NCI-H510A treated with DMSO at 0.1 percent for 48 hours (cell line): Measurements from ENCODE around the gene PCGF1.

Experiments
- DNase-seq: peaks from one replicate; lab custom pipeline; 2025; lab: John Stamatoyannopoulos, UW

Gene PCGF1

DNA sequence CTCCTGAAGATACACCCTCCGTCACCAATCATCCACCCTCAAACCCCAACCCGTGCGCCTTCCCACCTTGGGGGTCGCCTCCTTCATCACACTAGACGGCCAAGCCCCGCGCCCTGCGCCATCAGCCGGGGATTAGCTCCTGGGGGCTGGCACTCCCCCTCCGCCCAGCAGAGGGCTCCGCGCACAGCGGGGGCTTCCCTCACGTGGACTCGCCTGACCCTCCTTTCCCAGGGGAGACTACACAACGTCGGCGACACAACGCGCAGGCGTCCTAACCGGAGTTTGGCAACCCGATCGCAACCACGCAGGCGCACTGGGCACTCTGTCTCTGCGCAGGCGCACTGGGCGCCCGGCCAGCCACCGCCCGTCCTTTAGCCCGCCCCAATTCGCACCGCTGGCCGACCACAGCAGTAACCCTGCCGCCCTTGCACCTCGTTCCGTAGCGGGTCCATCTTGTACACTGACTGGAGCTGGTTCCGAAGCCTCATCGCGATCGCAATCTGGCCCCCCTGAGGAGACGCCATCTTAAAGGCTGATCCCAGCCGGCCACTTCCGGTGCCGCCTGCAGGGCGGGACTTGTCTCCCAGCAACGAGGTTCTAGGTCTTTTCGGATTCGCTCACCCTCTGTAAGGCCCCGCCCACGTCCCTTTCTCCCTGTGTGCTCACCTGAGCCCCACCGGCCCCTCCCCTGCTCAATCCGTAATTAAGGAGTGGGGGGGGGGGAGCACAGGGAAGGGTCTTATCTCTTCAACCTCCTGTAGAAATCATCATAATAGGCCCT, at the start of gene PCGF1:
PCGF1 (minus strand) TSS at position 551 of the 781 bp plus-strand sequence; CDS start at position 524, 27 bp downstream.
- DNase-seq, result peak; percentile 96

DNA sequence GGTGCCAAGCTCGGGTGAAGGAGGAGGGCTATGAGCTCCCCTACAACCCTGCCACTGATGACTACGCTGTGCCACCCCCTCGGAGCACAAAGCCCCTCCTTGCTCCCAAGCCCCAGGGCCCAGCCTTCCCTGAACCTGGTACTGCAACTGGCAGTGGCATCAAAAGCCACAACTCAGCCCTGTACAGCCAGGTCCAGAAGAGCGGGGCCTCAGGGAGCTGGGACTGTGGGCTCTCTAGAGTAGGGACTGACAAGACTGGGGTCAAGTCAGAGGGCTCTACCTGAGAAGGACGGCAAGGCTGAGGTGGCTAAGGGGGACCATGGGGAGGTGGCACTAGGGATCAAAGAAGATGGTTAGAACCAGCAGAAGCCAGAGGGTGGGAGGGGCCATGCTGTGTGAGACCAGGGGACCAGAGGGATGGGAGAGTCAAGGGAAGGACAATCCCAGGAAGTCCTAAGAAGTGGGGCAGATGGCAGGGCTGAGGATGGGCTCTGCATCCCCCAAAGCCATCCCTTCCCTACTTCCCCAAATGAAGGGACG, 49.4 kb upstream of the PCGF1 start:
- no peak for DNase-seq

DNA sequence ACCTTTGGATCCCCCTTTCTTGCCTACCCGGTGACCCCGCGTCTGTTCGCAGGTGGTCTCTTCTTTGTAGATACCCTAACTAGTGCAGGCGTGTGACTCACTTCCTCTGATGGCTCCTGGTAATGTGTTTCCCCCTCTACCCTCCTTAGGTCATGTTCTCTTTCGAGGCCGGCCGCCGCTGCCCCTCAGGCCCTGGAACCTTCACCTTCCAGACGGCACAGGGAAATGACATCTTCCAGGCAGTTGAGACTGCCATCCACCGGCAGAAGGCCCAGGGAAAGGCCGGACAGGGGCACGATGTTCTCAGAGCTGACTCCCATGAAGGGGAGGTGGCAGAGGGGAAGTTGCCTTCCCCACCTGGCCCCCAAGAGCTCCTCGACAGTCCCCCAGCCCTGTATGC, 48.7 kb upstream of the PCGF1 start:
- no peak for DNase-seq

DNA sequence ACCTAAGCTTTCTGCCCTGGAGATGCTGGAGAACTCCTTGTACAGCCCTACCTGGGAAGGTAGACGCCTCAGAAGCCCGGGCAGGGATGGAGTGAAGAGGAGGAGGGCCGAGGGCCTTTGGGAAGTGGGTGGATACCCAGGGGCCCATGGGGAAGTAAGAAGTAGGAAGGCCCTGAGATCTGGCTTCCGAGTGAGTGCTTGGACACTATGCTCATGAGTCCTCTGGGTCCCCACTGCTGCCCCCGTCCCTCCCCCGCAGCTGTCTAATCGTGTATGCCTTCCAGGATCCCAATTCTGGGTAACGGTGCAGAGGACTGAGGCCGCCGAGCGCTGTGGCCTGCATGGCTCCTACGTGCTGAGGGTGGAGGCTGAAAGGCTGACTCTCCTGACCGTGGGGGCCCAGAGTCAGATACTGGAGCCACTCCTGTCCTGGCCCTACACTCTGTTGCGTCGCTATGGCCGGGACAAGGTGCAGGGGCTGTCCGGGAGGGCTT, 48.2 kb upstream of the PCGF1 start:
- DNase-seq, result no peak

DNA sequence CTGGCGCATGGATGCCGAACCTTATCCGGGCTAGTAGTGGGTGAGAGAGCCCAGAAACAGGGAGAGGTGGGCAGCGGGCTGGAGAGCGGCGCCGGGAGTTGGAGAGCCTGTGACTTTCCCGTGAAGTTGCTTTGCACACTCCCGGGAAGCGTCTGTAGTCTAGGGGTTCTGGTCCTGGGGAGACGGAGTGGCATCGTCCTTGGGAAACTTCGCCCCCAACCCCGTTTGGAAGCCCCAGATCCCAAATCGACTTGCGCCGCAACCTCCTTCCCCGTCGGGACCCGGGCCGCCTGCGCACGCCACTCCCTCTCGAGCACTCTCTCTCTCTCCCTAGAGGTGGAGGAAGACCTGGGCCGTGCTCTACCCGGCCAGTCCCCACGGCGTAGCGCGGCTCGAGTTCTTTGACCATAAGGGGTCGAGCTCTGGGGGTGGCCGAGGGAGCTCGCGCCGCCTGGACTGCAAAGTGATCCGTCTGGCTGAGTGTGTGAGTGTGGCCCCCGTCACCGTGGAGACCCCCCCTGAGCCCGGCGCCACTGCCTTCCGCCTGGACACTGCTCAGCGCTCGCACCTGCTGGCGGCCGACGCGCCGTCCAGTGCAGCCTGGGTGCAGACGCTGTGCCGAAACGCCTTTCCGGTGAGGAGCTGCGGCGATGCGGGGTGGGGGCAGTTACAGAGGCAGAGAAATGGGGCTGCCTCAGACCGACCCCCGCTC, 47.5 kb upstream of the PCGF1 start:
- peak; percentile 72 for DNase-seq

DNA sequence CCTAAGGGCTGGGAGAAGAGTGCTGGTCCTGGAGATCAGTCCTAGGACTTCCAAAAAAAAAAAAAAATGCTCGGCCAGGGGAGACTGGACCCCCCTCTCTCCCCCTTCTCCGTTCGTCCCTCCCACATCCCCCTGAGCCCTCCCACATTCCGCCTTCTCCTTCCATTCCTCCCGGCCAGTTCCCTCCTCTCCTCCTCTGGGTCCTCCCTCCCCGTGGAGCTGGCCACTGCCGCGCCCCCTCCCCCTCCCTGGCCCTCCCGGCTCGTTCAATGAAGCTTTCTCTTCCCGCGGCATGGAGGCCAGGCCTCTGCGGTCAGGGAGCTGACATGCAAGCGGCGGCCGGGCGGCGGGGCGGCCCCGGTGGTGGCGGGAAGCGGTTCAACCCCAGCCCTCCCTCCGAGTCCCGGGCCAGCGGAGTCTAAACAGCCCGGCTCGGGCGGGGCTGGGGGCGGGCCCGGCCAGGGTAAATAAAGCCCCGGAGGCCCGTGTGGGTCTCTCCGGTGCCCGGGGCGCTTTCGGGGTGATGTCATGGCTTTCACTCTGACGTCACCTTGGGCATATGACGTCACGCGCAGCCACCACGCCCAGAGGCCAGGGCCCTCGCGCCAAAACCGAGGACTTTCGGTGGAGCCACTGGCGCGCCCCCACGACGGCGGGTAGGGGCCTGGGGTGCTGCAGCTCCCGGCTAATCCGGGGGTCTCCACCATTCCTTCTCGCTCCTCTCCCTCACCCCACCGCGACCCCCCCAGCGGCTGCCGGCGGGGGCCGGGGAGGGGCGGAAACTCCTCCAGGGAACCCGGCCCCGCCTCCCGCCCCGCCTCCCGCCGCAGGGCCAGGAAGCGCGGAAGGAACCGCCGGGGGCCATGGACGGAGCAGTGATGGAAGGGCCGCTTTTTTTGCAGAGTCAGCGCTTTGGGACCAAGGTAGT, 46.7 kb upstream of the PCGF1 start, which contains the start of the genes DOK1 and LOXL3:
DOK1 (plus strand) TSS at position 829 of the 928 bp plus-strand sequence; CDS start at position 864, 35 bp downstream.
LOXL3 (minus strand) TSS at position 51 of the 928 bp plus-strand sequence. CDS start 1,308 bp downstream, outside the sequence.
- DNase-seq, result peak; percentile 81

DNA sequence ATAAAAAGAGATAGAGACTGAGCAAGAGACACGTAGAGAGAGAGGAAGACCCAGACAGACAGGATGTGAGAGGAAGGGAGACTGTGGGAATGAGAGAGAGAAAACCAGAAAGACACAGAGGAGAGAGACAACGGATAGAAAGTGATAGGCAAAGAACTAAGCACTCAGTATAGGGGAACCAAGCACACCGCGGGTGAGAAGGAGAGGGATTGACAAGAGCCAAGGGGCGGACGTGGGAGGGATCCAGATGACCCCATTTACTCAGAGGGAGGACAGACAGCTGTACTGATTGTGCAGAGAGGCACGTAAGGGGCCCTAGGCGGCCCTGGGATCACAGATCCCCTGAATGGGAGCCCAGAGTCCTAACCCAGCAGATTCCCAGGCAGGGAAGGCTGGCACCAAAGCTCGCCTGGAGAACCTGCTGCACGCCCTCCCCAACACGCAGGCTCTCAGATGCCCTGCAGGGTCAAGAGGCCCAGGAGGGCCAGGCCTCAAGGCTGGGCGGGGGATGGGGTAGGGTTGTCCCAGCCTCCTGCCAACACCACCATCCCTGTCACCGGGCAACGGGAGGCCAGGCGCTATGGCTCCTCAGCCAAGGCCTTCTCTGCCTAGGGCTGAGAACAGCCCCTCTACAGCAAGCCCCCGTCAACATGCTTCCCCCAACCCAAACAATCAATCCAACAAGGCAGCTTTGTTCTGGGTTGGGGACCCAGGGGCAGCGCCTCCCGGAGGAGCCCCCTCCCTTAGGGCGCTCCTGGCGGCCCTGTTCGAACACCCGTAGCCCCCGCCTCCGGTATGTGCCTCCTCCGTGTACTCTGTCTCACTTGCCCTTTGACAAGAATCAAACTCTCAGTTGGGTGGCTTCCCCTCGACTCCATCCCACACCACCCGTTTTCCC, 45.7 kb upstream of the PCGF1 start:
- DNase-seq, result peak; percentile 53

DNA sequence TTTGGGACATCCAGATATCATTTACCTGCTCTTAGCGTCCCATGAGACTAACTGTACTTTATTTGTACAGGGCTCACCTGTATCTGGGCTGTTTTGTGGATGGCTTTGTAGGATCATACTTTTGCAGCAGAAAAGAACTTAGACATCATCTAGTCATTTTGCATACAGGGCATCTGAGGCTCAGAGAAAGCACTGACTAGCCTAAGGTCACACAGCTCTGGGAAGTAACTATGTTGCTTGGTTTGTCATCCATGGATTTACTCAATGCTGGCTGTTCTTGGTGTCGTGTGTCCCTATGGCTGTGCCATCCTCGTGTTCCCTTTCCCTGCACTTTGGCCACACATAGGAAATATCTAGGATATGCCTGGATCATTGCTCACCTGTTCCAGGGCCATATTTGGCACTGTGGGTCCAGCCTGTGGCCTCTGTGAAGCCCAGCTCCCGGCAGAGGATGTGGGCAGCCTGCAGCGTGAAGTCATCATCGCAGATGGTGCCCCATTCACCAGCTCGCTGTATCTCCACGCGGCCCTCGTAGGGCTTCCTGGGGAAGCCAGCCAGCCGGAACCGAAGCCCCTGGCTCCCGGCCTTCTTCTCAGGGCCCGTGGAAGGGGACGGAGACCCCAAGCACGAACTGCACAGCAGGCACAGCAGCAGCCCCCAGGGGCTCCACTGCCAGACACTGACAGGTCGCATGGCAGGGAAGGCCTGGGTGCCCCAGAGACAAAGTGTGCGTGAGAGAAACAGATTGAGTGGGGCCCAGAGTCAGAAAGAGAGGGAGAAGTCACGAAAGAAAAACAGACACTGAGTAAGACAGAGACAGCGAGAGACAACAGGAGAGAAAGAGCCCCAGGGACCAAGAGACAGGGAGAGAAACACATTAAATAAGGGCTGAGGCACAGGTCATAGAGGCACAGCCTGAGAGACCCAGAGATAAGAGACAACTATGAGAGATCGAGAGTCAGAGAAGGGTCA, 44.7 kb upstream of the PCGF1 start:
- no peak for DNase-seq

DNA sequence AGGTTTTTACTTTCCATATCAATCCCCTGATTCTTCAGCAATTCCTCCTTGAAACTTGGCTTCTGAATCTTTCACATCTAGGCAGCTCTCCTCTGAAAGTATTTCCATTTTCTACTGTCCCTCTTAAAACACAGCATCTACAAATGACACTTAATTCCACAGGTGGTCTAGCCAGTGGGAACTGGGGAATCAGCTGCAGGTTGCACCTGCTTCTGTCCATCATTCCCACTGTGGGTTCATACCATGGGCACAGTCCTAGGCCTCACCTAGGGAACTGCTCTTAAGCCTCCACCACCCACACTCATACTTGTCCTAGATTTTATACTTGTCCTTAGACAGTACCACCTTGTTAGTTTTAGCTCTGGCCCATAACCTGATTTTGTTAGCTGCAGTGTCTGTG, 44.0 kb upstream of the PCGF1 start:
- DNase-seq, result no peak

DNA sequence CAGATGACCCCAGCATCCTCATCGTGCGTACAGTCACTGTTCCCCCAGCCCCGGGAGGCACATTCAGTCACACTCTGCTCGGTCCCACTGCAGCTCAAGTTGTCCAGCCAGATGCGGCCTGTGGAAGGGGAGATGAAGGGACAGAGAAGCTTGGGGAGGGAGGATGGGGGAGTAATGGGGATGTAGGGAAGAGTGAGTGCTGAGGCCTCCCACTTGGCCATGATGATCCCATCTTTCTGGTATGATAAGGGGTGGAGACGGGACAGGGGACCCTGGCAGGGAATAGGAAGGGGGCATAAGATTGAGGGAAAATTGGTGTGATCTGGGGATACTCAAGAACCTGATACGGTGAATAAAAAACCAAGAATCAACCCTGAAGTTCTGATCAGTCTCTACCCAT, 42.7 kb upstream of the PCGF1 start:
- DNase-seq, result no peak

DNA sequence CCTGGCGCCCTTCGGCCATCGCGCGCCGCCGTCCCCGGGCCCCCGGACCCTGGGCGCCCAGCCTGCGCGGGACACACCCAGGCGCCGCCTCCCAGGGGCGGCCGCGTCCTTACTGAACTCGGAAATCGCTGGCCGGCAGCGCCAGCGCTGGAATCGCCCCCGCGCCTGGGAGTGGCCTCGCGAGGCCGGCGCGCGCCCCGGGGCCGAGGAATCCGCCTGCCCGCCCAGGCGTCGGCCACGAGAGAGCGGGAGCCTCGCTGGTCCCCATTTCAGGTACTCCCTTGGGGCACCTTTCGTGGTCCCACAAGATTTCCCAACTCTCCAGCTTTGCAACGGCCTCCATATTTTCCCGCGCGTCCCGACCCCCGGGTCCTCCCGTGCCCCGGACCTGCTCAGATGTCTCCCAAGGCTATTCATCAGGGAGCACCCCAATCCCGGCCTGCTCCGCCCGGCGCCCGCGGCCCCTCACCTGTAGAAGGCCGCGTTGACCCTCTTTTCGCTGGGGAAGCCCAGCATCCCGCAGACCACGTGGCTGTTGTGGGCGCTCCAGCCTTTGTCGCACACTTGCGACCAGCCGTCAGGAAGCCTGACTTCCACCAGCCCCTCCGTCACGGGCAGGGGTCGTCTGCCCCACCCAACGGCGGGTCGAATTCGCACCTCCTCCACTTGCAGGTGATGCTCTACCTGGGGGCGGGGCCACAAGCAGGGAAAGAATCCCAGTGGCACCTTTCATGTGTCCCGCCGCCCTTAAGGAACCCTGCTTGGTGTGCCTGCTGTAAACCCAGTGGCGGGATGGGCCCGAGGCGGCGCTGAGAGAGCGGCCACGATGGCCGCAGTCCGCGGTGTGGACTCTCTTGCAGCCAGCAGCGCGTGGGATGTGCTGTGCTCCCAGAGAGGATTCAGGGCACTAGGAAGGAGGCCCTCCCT, 41.7 kb upstream of the PCGF1 start:
- DNase-seq, result peak; percentile 82

DNA sequence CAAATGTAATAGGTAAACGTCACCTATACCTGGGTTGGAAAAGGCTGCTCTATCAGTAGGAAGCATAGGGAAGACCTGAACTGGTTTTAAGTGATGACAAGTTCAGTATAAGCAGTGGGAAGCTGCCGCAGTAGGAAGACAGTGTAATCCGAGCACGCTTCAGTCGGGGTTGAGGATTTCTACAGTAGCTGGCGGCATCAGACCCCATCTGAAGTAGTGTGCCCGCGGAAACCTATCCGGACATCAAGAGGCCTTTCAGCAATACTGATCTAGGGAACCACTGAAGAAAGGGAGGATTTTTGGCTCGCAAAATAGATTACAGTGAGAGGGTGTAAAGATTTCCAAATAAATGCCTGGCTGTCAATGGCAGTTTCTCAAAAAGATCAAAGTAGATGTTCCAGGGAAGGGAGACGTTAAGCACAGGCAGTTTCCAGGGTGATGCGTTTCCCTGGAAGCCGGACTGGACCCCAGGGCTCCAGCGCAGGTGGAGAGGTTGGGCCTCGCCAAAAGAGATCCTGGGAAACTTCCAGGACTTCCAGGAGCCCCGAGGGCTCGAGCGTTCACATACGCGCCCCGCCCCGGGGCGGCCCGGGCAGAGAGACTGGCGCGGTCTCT, 40.9 kb upstream of the PCGF1 start:
- peak; percentile 82 for DNase-seq

DNA sequence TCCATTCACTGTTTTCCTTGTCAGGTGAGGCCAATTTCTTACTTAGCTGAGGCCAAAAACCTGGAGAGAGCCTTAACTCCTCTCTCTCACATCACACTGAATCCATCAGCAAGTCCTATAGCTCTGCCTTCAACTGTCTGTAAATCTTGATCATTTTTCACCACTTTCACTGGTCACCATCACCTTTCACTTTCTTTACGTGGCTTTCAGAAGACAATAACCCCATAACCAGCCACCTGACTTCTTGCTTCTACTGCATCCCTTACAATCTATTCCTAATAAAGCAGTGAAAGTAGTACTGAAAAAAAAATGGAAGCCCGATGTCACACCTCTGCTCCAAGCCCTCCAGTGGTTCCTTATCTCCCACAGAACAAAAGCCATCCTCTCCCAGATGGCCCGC, 38.5 kb upstream of the PCGF1 start:
- DNase-seq, result no peak

DNA sequence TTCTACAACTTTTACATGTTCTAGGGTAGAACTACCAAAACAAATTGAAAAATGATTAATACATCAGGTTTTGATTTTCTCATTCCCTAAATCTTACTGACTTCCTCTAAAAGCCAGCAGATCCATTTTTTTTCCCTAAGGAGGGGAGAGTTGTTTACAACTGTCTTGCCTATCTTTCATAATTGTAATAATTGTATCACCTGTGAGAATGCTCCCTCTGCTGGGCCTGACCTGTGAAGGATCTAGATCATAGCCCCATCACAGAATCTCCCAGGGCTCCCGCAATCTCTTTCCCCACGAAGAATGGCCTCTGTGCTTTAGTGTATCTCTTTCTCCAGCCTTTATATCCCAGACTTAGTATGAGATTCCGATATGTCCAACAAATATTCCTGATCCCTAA, 37.1 kb upstream of the PCGF1 start:
- peak; percentile 23 for DNase-seq

DNA sequence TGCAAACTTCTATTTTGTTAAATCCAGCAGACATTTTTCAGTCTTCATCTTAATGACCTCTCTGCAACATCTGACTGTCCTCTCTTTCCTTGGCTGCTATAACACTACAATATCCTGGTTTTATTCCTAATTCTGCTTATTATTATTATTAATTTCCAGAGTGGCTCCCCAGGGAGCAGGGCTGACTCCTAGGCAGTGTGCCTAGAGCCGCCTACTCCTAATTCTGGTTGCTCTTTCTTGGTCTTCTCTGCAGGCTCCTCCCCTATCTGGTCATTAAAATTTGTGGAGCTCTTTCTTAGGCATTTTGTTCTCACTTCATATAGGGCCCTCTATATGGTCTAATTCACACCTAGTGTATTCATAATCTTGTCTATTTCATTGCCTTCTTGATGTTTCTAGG, 35.5 kb upstream of the PCGF1 start:
- no peak for DNase-seq

DNA sequence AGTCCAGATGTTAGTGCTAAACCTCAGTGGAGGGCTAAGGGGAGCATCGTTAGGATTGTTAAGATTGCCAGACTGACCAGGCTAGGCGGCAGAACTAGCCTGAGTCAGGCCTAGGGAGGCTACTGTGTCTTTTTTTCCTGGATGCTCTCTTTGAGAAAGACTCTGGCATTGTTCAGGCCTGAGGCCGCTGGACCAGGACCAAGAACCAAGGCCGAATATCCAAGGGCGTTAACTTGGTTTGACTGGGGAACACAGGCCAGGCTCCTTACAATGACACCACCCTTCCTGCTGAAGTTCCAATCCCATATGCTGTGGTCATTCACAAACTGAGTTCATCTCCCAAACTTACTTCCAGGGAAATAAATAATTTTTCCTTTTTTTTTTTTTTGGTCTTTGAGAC, 32.8 kb upstream of the PCGF1 start:
- no peak for DNase-seq

DNA sequence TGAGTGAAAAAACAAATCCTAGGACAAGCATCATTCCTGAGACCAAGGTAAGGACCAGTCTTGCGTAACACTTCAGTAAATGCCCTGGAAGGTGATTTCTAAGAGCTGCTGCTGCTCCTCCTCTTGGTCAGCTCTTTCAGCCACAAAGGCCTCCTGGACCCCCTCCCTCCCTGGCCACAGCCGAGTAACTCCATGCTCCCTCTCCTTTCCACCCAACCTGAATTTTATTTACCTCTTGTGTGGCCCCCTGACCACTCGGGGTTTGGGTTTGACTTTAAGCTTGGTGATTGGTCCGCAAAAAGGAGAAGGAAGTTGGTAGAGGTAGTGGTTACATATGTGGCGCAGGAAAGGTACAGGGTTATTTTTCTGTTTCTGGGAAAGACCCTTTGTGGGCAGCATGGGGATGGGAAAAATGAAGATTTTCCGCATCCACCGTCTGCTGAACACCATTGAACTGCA, 31.4 kb upstream of the PCGF1 start:
- DNase-seq, result no peak

DNA sequence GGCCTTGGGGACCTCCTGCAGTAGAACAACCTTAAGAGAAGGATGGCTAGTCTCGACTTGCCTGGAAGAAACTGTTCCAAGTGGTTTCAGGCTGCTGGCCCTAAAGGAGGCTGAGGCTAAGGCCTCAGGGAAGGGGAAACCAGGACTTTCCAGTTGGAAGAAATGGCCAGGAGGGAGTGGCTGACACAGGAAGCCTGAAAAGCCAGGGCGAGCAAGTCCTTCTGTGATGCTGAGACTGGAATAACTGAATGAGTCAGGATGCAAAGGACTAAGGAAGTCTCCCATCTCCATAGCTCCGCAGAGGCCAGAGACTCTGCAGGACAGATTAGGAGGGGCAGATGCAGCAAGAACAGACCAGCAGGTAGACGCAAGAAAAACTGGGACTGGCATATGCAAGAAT, 29.6 kb upstream of the PCGF1 start:
- DNase-seq, result no peak
